Loucy (cell line): ENCODE measurements around the gene FAM107B.

ENCODE experiments used
- CTCF ChIP-seq: fragments of 200-600 bp; sonication (generic); conservative IDR thresholded peaks from 2 replicates; pipeline ENCODE4 v1.5.1; 2014; ENCODE audit warnings: mild to moderate bottlenecking, antibody characterized with exemption, low read length
- EZH2phosphoT487 ChIP-seq: fragments of 200-600 bp; IDR thresholded peaks from 2 replicates; pipeline ENCODE4 v1.6.1; 2018; ENCODE audit warnings: antibody characterized with exemption, mild to moderate bottlenecking, moderate library complexity, borderline replicate concordance

- TF ChIP-seq CTCF (no peak), EZH2phosphoT487 (no peak)
These were observed 150.8 kb downstream of the FAM107B start for GRCh38 chr10:14623931-14624330.
